Sciatic nerve (tissue), 2 donors: ENCODE measurements around the gene SLC7A6. TPM values are rescaled to one million over a fixed set of nuclear protein-coding genes. Genes with fewer than 3 reads are reported as not detected.

Experiments used
- ATAC-seq: fragments of 200-7000 bp; cut with Tn5 transposase; one replicate; pipeline ENCODE4 v1.9.1; 2020; ENCODE audit warnings: mild to moderate bottlenecking, moderate library complexity
- DNase-seq: peaks from one replicate; pipeline ENCODE4 v3.0.0-alpha.2; 2020; ENCODE audit warnings: low spot score
- intact Hi-C: fragments of 100-400 bp; cut with DNase I; formaldehyde crosslinking; loops from one replicate; pipeline ENCODE4 v1.14.2; 2022
- total RNA-seq: library from RNA; stranded (reverse); fragmentation: NEBNext Ultra II Directional; extraction: Animal tissue kit (Norgen Biotek cat#: 25700); gene quantifications from one replicate; pipeline ENCODE4 v1.2.1, GENCODE V29; 2021
- donor health status: DM: no; HTN: no; CAD: no.
- donor health status: DM: no; HTN: no; CAD: no.

The SLC7A6 gene
- total RNA-seq: 75.5 TPM

GRCh38 chr16:68264128-68265077 lies at the start of gene SLC7A6:
SLC7A6 (plus strand) TSS chr16:68264526; CDS start chr16:68274727, 10,201 bp downstream.
- ATAC-seq: peak; percentile 62
- DNase-seq: peak; percentile 84
- intact Hi-C loops: loop anchor here (5.0 kb wide), 1 partner anchor 68 kb away; no protein-coding TSS in a partner anchor

DNA sequence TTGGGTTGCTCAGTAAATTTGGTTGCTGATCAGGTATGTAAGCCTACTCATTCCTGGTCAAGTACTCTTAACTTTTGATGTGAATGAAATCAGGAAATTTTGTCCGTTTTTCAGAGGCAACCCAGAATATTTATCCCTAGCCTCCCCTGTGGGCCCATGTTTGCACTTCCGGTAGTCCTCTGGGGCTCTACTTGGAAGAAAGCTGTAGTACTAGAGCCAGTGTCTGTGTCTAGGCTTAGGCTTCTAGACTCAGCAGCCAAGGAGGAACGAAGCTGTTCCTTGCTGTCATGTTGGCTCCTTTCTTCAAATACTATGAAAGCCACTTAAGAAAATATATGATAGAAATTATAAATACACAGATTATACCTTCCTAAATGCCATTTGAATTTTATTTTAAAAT lies 49.6 kb upstream of the SLC7A6 start:
- intact Hi-C loops: no loop called here
- DNase-seq: no peak
- ATAC-seq: peak; percentile 84

DNA sequence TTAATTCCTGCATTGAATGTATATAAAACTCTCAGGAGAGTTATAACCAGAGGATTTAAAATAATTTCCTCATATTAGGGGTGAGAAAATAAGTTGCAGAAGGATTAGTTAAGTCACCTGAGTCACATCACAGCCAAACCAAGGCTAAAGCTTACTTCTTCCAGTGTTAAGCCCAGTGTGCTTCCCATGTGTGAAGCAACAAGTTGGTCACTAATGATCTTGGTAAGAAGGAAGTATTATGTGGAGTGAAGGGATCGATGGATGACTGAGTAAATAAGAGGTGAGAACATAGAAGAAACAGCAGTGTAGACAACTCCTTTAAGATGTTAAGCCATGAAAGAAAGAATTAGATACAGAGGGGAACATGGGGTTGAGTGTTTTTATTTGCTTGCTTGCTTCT lies 49.0 kb upstream of the SLC7A6 start:
- intact Hi-C loops: no loop called here

DNA sequence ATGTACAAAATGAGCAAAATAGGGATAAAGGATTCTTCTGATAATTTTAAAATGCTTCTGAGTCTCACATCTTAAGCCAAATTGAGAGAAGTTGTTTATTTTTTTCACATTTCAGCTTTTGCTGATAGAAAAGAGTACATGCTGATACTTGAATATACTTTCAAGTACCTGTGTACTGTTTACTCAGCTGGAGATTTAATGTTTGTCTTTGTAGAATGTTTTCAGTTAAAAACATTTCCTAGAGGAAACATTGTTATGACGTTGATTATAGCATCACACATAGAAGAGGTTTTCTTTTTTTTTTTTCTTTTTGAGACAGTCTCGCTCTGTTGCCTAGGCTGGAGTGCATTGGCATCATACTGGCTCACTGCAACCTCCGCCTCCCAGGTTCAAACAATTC lies 48.1 kb upstream of the SLC7A6 start:
- no peak for DNase-seq
- intact Hi-C loops: no loop called here
- ATAC-seq: no peak

More for the DNA sequence above, 49.0 kb upstream of the SLC7A6 start:
- ATAC-seq (no peak), DNase-seq (no peak)

DNA sequence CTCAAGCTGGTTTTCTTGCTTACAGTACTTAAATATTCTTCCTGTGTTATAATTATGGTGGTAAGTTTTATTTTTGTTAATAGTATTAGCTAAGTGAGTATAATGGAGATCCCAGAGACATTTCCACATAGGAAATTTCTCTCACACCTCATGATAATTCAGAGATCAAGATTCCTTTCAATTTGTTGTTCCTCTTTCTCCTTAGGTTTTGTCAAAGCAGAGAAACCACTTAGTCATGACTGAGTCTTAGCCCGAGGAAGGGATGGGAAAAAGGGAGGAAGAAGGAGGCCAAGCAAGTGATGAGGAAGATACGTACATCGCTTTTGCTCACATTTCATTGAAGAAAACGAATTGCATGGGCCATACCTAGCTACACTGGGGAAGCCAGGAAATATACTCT lies 46.8 kb upstream of the SLC7A6 start:
- intact Hi-C loops: no loop called here
- ATAC-seq (no peak), DNase-seq (no peak)

DNA sequence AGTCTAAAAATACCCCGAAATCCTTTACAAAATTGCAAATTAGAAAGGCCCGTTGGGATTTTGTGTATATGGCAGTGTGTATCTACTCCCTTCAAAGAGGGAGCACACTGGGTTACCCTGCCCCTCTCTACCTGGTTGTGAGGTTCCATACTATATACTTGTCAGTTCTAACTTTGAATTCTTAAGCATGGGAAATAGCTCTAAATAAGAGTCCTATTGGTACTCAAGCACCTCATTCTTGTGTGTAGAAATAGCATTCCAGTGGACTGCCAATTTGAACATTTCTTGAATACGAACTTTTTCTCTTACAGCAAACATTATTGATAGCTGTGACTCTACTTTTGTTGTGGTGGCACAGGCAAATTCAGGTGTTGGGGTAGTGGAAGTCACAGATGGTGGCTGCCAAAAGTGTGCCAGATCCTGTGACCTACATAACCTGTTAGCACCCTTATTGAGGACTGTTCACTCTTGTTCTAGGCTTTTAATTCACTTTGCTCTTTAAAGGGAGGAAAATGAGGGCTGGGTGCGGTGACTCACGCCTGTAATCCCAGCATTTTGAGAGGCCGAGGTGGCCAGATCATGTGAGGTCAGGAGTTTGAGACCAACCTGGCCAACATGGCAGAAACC lies 44.5 kb upstream of the SLC7A6 start:
- intact Hi-C loops: no loop called here
- no peak for ATAC-seq
- no peak for DNase-seq

DNA sequence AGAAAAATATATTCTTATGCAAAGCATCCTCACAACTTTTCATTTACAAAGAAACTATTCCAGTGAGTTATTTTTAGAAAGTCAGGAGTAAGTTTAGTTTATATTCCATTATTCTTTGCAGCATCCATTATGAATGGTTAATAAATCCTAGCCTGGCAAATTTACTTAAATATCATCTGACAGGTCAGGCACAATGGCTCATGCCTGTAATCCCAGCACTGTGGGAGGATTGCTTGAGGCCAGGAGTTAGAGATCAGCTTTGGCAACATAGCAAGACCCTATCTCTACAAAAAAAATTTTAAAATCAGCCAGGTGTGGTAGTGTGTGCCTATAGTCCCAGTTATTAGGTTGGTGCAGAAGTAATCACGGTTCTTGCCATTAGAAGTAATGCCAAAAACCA lies 41.3 kb upstream of the SLC7A6 start:
- DNase-seq (no peak), ATAC-seq (no peak)
- intact Hi-C loops: no loop called here

DNA sequence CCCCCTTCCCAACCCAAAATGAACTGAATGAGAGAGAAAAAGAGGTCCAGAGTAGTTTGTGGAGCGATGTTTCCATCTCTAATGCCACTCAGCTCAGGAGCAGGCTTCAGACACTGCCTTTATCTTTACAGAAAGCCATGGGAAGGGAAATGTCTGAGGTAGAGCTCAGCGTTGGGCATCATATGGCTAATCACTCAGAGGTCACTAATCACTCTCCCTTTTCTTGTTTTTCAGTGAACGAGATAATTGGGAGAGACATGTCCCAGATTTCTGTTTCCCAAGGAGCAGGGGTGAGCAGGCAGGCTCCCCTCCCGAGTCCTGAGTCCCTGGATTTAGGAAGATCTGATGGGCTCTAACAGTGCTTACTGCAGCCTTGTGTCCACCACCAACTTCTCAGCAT lies 38.2 kb upstream of the SLC7A6 start:
- intact Hi-C loops: no loop called here
- DNase-seq: peak; percentile 22

GRCh38 chr16:68227183-68227793 lies 37.0 kb upstream of the SLC7A6 start:
- no peak for ATAC-seq
- no peak for DNase-seq
- intact Hi-C loops: no loop called here

More for the DNA sequence above, 38.2 kb upstream of the SLC7A6 start:
- ATAC-seq: no peak

GRCh38 chr16:68227850-68228553 lies 36.3 kb upstream of the SLC7A6 start:
- intact Hi-C loops: no loop called here
- DNase-seq: peak; percentile 49
- ATAC-seq: no peak

DNA sequence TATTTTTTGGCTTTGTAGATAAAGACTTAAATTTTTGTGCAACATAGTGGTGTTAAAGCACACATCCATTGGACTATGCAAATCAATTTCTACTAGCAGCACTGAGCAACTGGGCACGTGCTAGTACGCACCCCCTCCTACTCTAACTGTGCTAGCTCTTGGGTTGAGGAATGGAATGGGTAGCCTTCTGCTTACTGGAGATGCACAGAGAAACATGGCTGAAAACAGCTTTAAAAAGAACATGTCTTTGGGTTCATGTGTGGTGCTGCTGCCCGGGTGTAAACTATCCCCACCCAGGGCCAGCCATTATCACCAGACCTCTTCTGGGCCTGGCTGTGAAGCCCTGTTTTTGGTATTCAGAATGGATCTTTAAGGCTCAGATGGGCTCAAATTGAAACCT lies 35.7 kb upstream of the SLC7A6 start:
- ATAC-seq: no peak
- no peak for DNase-seq
- intact Hi-C loops: no loop called here

DNA sequence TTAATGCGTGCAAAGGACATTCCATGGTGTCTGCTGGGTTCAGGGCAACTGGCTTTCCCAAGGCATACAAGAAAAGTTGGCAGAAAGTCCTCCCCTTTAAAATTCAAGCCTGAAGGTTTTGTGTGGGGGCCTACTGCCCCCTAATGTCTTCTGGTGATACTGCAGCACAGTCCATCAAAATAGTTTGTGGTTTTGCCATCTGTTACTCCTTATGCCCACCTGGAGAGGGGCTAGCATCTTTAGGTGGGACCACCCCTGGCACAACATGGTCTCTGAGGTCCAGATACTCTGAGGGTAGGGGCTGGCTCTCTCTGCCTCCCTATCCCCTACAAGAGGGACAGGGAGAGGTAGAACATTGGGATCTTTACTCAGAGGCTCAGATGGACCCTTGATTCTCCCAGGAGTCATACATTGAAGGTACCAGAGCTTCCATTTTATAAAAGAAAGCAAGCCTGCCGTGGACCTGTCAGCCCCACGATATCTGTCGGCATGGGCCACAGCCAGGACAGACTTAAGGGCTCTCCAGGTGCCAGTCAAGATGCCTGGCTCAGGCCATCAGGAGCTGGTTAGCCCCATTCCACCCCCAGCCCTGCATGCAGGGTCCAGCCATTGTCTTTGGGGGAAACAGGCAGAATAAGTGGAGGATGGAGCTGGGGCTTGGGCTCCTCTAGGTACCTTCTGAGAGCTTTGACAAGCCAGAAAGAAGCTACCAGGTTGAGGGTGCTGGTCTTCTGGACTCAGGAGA lies 34.7 kb upstream of the SLC7A6 start:
- peak; percentile 32 for ATAC-seq
- intact Hi-C loops: loop anchor here (10.0 kb wide), 1 partner anchor 145 kb away; the partner anchor contains the start of gene NFATC3
- DNase-seq: peak; percentile 56

DNA sequence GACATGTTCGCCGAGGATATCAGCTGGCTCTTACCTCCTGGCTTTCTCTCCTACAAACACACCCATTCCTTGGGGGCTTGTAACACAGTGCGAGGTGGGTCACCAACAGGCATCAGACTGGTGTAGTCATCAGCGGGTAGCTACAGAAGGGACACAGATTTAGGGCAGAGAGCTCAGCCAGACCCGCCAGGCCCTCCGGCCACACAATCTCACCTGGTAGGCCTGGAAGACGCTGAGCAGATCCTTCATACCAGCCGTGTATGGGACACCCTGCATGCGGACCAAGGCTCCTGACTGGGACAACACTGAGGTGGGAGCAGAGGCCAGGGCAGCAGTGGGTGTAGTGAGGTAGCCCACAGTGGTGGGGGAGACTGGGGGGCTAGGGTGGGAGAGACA lies 34.2 kb upstream of the SLC7A6 start:
- intact Hi-C loops: loop anchor here (10.0 kb wide), 1 partner anchor 145 kb away; the partner anchor contains the start of gene NFATC3
- ATAC-seq (no peak), DNase-seq (no peak)

GRCh38 chr16:68230956-68231355 lies 33.4 kb upstream of the SLC7A6 start:
- DNase-seq (peak; percentile 52), ATAC-seq (no peak)
- intact Hi-C loops: loop anchor here (10.0 kb wide), 1 partner anchor 146 kb away; the partner anchor contains the start of gene NFATC3

- no peak for ATAC-seq
- no peak for DNase-seq
- intact Hi-C loops: loop anchor here (10.0 kb wide), 1 partner anchor 147 kb away; the partner anchor contains the start of gene NFATC3
Observed at GRCh38 chr16:68231384-68232136, 32.8 kb upstream of the SLC7A6 start.

- ATAC-seq: no peak
- intact Hi-C loops: loop anchor here (10.0 kb wide), 1 partner anchor 148 kb away; the partner anchor contains the start of gene NFATC3
- DNase-seq: peak; percentile 57
Observed at GRCh38 chr16:68232335-68232734, 32.0 kb upstream of the SLC7A6 start.

GRCh38 chr16:68233085-68233834 lies 31.1 kb upstream of the SLC7A6 start:
- DNase-seq (peak; percentile 56), ATAC-seq (no peak)
- intact Hi-C loops: loop anchor here (10.0 kb wide), 1 partner anchor 148 kb away; the partner anchor contains the start of gene NFATC3
